GM23248 (cell line): ENCODE data around the gene ZNF195.

ENCODE experiments used
- EZH2 ChIP-seq: fragments of 200-600 bp; sonication (generic); IDR thresholded peaks from 2 replicates; pipeline ENCODE4 v1.6.1; 2018; ENCODE audit warnings: antibody characterized with exemption, mild to moderate bottlenecking; ENCODE audit not compliant: insufficient read depth, poor library complexity, severe bottlenecking
- EZH2phosphoT487 ChIP-seq: fragments of 200-600 bp; sonication (generic); IDR thresholded peaks from 2 replicates; pipeline ENCODE4 v1.6.1; 2018; ENCODE audit warnings: antibody characterized with exemption, moderate library complexity, mild to moderate bottlenecking, low read depth; ENCODE audit not compliant: insufficient read depth

GRCh38 chr11:3378426-3379423, at the start of gene ZNF195:
- no peak for TF ChIP-seq EZH2phosphoT487
- TF ChIP-seq EZH2: no peak
